Activated T-cell treated with anti-CD3 and anti-CD28 coated beads for 4 hours (primary cell): ENCODE measurements around the gene ITGB1BP1.

Experiments
- DNase-seq: peaks from one replicate; pipeline ENCODE4 v3.0.0-alpha.2; 2020

The ITGB1BP1 gene, protein sequence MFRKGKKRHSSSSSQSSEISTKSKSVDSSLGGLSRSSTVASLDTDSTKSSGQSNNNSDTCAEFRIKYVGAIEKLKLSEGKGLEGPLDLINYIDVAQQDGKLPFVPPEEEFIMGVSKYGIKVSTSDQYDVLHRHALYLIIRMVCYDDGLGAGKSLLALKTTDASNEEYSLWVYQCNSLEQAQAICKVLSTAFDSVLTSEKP

GRCh38 chr2:9423100-9423921 lies at the start of gene ITGB1BP1, which contains the start of gene CPSF3:
Gene ITGB1BP1 (minus strand): TSS chr2:9423528. CDS start chr2:9418697, 4,831 bp downstream.
Gene CPSF3 (plus strand): TSS chr2:9423654. CDS start chr2:9423774, 120 bp downstream.
- peak; percentile 95 for DNase-seq

DNA sequence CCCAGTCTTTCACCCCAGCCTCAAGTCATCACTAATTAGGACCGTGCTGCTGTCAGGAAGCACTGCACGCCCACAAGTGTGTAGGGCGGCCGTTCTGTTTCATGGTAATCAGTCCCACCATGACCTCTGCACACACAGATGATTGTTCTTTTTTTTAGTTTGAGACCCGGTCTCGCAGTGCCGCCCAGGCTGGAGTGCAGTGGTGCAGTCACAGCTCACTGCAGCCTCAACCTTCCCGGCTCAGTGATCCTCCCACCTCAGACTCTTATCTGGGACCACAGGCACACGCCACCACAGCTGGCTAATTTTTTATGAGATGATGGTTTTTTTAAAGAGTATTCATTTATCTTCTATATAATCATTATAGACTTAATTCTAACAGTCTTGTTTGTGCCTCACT lies 49.2 kb upstream of the ITGB1BP1 start:
- no peak for DNase-seq

DNA sequence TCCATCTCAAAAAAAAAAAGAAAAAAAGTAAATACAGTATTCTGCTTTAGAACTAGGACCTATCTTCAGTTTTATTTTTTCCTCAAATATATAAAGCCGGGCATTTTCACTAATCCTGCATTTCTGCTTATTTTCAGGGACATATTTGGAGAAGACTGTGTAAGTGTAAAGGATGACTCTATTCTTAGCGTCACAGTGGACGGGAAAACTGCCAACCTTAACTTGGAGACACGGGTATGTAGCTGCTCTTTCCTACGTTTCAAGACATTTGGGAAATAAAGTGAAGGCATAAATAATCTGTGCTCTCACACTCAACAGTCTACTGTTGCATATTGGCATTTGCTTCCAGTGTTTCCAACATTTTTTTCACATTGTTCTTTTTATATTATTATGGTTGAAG lies 47.9 kb upstream of the ITGB1BP1 start:
- DNase-seq, result no peak

GRCh38 chr2:9467687-9468086 lies 44.4 kb upstream of the ITGB1BP1 start:
- no peak for DNase-seq

DNA sequence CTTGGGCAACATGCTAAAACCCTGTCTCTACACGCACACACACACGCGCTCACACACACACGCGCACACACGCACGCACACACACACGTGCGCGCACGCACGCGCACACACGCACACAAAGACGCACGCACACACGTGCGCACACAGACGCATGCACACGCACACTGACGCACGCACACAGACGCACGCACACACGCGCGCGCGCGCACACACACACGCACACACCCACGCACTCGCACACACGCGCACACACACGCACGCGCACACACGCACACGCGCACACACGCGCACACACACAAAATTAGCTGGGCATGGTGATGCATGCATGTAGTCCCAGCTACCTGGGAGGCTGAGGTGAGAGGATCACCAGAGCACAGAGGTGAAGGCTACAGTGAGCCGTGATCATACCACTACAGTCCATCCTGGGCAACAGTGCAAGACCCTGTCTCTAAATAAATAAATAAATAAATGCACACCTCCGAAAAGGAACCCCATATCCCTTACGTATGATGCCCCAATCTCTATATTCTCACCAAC lies 42.9 kb upstream of the ITGB1BP1 start:
- DNase-seq, result no peak

DNA sequence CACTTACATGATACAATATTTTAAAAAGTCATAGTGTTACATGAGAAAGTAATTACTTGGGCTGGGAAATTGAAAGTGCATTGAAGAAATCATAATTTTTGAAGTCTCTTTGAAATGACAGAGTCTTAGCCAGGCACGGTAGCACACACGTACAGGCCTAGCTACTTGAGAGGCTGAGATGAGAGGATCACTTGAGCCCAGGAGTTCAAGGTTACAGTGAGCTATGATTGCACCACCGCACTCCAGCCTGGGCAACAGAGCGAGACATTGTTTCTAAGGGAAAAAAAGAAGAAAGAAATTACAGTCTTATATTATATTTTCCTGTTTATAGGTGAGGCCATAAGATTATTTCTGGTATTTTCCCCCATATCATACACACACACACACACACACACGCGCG lies 41.8 kb upstream of the ITGB1BP1 start:
- DNase-seq, result no peak

DNA sequence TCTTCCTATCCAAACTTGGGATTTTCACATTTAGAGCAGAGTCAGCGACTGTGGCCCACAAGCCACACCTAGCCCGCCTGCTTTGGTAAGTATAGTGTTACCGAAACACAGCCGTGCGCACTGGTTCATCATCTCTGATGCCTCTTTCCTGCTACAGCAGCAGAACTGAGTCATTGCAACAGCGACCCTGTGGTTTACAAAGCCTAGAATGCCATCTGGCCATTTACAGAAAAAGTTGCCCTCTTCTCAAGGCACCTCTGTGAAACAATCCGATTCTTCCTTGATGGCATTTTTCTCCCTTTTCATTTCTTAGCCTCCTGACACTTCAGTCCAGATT lies 40.3 kb upstream of the ITGB1BP1 start:
- DNase-seq, result no peak

DNA sequence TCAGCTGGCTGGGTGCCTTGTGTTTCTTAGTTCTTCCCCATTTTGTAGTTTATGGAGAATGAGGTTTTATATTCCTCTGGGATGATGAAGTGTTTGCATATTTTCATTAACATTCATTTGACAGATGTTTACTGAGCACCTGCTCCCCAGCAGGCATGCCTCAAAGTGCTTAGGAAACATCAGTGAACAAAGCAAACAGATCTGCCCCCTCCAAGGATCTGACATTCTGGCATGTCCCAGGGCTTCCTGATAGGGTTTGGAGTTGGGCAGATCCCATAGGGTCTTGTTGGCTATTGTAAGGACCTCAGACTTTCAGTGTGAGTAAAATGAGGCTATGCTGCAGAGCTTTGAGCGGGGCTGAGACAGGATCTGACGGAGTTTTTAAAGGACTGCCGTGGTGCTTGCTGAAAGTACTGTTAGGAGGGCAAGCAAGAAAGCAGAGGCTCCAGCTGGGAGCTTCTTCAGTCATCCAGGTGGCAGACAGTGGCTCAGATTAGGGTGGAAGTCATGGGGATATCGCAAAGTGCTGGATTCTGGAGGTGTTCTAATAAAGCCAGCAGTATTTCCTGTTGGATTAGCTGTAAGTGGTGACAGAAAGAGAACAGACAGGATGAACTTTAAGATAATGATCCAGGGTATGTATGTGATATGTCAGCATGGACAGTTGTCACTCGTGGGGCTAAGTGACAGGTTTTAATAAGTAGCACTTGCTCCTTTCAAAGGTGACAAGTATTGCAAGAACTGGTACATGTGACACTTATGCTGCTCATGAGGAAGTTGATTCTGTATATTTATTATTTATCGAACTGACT lies 39.8 kb upstream of the ITGB1BP1 start:
- no peak for DNase-seq

- DNase-seq, result no peak
Observed at GRCh38 chr2:9462313-9462712, 39.0 kb upstream of the ITGB1BP1 start.

DNA sequence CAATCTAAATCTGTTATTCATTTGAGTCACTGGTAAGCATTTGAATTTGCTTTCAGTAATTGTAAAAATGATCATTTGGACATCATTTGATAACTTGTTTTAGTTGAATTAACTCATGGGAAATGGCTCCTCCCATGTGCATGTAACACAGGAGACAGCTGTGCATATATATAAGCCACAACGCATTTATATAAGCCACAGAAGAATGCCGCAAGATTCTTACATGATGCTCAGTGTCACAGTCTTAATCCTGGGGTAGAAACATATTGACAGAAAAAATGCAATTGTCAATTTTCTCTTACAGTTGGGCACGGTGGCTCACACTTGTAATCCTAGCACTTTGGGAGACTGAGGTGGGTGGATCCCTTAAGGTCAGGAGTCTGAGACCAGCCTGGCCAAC lies 37.8 kb upstream of the ITGB1BP1 start:
- DNase-seq, result no peak

DNA sequence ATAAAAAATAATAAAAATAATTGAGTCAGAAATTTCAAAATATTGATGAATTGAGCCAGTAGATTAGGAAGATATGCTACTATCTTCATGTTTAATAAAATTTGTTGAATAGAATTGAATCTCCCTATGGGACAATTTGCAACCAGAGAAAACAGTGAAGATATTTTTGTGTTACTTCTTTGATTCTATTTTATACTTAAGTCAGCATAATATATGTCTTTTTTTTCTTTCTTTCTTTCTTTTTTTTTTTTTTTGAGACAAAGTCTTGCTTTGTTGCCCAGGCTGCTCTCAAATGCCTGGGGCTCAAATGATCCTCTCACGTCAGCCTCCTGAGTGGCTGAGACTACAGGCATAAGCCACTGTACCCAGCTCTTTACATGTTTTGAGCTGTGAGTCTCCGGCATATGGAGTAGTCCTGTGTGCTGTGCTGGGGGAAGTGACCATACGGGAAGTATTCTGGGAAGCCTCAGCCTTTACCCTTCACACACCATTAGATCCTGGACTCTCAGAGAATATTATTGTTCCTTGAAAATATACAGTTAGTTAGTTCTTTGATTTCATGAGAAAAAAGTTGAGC lies 37.2 kb upstream of the ITGB1BP1 start:
- DNase-seq, result no peak

DNA sequence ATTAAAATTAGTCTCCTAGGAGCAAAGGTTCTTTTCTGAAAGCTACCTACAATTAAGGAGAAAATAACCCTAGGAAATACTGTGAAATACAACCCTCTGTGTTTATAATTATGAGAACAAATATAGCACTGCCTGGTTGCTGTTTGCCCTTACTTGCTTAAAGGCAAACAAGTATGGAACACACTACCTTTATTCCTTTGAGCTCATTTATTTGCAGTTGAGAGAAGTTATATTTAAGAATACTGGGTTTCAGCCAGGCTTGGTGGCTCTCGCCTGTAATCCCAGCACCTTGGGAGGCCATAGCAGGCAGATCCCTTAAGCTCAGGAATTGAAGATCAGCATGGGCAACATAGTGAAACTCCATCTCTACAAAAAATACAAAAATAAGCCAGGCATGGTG lies 27.9 kb upstream of the ITGB1BP1 start:
- no peak for DNase-seq

GRCh38 chr2:9445089-9445488 lies 21.8 kb upstream of the ITGB1BP1 start:
- DNase-seq, result no peak

- no peak for DNase-seq
Observed at GRCh38 chr2:9443526-9443925, 20.2 kb upstream of the ITGB1BP1 start.

- DNase-seq, result no peak
Observed at GRCh38 chr2:9441556-9441955, 18.2 kb upstream of the ITGB1BP1 start.

GRCh38 chr2:9440058-9440727 lies 16.9 kb upstream of the ITGB1BP1 start:
- DNase-seq, result no peak

DNA sequence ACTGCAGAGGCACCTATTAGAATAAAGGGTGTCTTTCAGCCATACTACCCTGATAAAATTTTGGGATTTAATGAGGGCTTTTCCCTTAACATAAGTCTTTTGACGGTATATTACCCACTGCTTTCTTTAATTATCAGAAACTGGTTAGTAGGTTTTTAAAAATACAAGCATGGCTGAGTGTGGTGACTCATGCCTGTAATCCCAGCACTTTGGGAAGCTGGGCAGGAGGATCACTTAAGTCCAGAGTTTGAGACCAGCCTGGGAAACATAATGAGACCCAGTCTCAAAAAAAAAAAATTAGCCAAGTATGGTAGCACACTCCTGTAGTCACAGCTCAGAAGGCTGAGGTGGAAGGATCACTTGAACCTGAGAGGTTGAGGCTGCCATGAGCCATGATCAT lies 16.2 kb upstream of the ITGB1BP1 start:
- DNase-seq, result no peak

DNA sequence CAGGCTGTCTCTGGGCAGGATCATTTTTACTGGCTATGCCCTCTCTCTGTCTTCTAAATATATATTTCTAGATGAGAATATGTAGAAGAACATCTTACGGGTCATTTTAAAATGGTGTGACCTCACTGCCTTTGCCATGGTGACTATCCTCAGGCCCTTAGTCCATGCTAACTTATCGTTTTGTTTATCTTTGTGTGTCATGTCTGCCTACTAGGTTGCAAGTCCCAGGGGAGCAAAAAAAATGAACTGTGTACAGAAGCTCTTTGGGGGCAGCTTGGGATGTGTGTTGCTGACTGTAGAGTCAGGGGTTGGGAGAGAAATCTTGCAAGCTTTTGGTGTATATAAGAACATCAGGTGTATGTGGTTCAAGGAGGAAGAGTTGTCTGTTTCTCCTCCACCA lies 11.2 kb upstream of the ITGB1BP1 start:
- DNase-seq, result no peak

DNA sequence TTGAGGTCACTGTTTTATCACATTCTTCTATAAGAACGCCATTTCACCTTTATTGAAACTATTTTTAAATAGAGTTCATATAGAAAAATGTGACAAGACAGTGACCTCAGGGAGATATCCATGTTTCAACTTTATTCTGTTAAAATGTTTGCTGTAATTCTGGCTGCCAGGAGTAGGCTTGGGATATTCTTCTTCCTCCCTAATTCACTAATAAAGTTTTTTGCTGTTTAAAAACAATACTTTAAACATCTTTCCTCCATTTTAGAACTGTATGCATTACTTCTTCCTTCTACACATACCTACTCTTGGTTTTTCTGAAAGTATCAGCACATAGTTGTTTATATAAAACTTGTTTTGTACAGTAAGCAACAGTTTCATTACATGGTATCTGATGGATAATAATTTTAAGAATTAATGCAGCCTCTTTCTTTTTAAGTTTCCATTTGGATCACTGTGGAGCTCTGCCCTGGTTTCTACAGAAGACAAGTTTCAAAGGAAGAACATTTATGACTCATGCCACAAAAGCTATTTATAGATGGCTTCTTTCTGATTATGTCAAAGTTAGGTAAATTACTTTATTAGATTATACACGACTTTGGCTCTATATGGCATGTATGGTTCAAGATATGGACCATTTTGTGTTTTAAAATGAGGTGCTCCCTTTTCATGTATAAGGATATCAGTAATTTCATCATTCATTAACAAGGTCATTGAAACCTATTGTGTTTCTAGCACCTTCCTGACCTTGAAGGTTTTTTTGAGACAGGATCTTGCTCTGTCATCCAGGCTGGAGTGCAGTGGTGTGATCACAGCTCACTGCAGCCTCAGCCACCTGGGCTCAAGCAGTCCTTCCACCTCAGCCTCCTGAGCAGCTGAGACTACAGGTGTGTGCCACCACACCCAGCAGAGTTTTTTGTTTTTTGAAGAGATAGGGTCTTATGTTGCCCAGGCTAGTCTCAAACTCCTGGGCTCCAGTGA lies 7.3 kb upstream of the ITGB1BP1 start:
- no peak for DNase-seq

DNA sequence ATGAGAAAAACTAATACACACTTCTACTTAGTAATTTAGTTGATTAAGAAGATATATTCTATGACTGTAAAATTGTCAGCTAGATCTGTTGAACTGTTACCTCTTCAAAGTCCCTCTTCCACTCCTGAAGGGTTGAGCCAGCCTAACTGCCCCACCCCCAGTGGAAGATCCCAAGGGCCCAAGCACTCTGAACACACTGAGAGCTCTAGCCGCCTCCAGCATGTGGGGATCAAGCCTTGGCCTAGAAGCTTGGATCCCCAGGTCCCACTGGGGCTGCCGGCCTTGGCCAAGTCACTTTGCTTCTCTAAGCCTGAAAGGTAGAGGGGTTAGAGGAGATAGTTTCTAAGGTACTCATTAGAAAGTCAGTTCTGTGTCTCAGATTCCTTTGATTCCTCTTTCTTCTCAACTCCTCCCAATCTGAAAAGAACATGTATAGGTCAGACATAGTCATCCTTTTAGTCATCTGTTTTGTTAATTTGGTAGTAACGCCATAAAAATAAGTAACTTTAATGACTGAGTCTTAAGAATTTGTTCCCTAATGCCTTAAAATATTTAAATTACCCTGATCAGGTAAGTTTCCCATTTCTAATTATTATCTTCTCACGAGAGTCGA lies 5.7 kb upstream of the ITGB1BP1 start:
- DNase-seq, result no peak
